Tibial nerve (tissue), 4 donors: ENCODE results near the gene S100A7A.

Experiments used
- CTCF ChIP-seq, 5 experiments: fragments of 200-600 bp in 3 of 5; fragments of 450-650 bp in 2 of 5; sonication (generic) in 3 of 5; IDR thresholded peaks; one replicate each; pipeline ENCODE4 v1.5.1; 2016 to 2019; ENCODE audit warnings: antibody characterized with exemption in 5 of 5, mild to moderate bottlenecking in 3 of 5, moderate library complexity in 2 of 5
- EP300 ChIP-seq, 2 donors: sonication (generic); formaldehyde crosslinking; IDR thresholded peaks; one replicate each; pipeline ENCODE4 v1.6.1; 2017; ENCODE audit warnings: antibody characterized with exemption in 2 of 2, mild to moderate bottlenecking in 1 of 2
- POLR2A ChIP-seq, 2 donors: fragments of 450-650 bp; IDR thresholded peaks; one replicate each; pipeline ENCODE4 v1.6.1; 2017; ENCODE audit warnings: antibody characterized with exemption in 2 of 2, mild to moderate bottlenecking in 2 of 2, moderate library complexity in 2 of 2

GRCh38 chr1:153393926-153394325 is 22.4 kb upstream of the S100A7A start:
- TF ChIP-seq POLR2A (IDR thresholded peaks at IDR 0.05) (no peak), CTCF (IDR thresholded peaks at IDR 0.05) (no peak), EP300 (IDR thresholded peaks at IDR 0.05) (no peak)
